ENCODE results near the gene PDE4D.

DNA sequence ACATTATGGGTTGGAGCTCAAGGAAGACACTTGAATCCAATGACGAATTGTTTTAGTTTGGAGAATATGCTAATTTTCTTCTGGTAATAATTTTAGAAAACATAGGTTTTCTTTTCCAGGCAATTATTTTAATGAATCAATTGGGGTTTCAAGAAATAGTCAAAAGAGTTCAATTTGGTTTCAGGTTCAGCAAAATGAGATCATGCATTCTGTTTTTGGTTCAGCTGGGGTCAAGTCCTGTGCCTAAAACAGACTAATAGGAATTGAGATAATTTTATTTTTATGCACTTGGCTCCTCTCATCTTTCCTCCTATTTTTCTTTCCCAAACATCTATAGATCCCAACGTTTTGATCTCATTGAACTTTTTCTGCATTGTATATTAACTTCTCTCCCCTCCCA, 713.8 kb downstream of the PDE4D start:
- TF ChIP-seq, protein P1, sequence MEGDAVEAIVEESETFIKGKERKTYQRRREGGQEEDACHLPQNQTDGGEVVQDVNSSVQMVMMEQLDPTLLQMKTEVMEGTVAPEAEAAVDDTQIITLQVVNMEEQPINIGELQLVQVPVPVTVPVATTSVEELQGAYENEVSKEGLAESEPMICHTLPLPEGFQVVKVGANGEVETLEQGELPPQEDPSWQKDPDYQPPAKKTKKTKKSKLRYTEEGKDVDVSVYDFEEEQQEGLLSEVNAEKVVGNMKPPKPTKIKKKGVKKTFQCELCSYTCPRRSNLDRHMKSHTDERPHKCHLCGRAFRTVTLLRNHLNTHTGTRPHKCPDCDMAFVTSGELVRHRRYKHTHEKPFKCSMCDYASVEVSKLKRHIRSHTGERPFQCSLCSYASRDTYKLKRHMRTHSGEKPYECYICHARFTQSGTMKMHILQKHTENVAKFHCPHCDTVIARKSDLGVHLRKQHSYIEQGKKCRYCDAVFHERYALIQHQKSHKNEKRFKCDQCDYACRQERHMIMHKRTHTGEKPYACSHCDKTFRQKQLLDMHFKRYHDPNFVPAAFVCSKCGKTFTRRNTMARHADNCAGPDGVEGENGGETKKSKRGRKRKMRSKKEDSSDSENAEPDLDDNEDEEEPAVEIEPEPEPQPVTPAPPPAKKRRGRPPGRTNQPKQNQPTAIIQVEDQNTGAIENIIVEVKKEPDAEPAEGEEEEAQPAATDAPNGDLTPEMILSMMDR (IDR thresholded peaks at IDR 0.05), result no peak
- TF ChIP-seq POLR2A (IDR thresholded peaks at IDR 0.05), result no peak
